RWPE2 (cell line): ENCODE results near the gene TSPY3.
A peak's percentile ranks its signal among the peaks of the same experiment; 100 is the strongest.
"Not testable (repeated sequence)": the region's sequence is repeated elsewhere in the genome, so short reads cannot be mapped to it uniquely, and the experiment has no call there.

Source experiments
- ATAC-seq: fragments of 200-7000 bp; cut with Tn5 transposase; 3 replicates; pipeline ENCODE4 v1.9.1; 2021; ENCODE audit warnings: low read depth
- DNase-seq: peaks from one replicate; pipeline ENCODE4 v3.0.0-alpha.2; 2020; ENCODE audit warnings: low spot score
- H3K27ac ChIP-seq: fragments of 450-650 bp; 2 replicates; pipeline ENCODE4 v1.5.1; 2017; ENCODE audit warnings: mild to moderate bottlenecking; ENCODE audit not compliant: poor library complexity, severe bottlenecking
- H3K27me3 ChIP-seq: fragments of 250-450 bp; sonication (Bioruptor Pico); 2 replicates; pipeline ENCODE4 v1.5.1; 2021; ENCODE audit warnings: mild to moderate bottlenecking, moderate library complexity; ENCODE audit not compliant: insufficient read depth, poor library complexity, severe bottlenecking
- H3K36me3 ChIP-seq: fragments of 250-450 bp; sonication (Bioruptor Pico); 2 replicates; pipeline ENCODE4 v1.5.1; 2020; ENCODE audit warnings: low read depth, mild to moderate bottlenecking, moderate library complexity
- H3K4me1 ChIP-seq: fragments of 250-450 bp; sonication (Bioruptor Pico); 2 replicates; pipeline ENCODE4 v1.5.1; 2021; ENCODE audit warnings: mild to moderate bottlenecking, moderate library complexity; ENCODE audit not compliant: insufficient read depth, poor library complexity, severe bottlenecking
- H3K4me3 ChIP-seq: fragments of 250-450 bp; sonication (Bioruptor Pico); 2 replicates; pipeline ENCODE4 v1.5.1; 2021; ENCODE audit warnings: mild to moderate bottlenecking, moderate library complexity; ENCODE audit not compliant: severe bottlenecking
- H3K9me3 ChIP-seq: fragments of 250-450 bp; sonication (Bioruptor Pico); 2 replicates; pipeline ENCODE4 v1.5.1; 2021; ENCODE audit warnings: mild to moderate bottlenecking, moderate library complexity; ENCODE audit not compliant: severe bottlenecking

TSPY3 gene, protein sequence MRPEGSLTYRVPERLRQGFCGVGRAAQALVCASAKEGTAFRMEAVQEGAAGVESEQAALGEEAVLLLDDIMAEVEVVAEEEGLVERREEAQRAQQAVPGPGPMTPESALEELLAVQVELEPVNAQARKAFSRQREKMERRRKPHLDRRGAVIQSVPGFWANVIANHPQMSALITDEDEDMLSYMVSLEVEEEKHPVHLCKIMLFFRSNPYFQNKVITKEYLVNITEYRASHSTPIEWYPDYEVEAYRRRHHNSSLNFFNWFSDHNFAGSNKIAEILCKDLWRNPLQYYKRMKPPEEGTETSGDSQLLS

DNA sequence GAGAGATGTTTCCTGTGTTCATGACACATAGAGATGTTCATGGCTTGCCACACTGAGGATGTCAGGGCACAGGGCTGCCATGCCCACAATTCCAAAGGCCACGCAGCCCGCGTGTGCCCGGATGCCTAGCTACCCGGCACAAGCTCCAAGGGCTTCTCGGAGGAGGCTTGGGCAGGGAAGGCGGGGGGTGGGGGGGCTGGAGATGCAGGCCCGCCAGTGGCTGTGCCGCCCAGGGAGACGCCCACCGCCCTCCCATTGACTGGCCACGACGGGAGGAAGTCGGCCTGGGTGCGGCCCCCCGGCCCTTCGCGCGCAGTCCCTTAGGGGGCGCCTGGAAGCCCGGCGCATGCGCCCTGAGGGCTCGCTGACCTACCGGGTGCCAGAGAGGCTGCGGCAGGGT is at the start of gene TSPY3:
TSPY3 (plus strand) TSS at position 301 of the 400 bp plus-strand sequence; CDS start at position 347, 46 bp downstream.
- not testable (repeated sequence) for DNase-seq, H3K4me3 ChIP-seq, H3K9me3 ChIP-seq, H3K36me3 ChIP-seq, H3K27ac ChIP-seq, H3K27me3 ChIP-seq, H3K4me1 ChIP-seq, ATAC-seq

DNA sequence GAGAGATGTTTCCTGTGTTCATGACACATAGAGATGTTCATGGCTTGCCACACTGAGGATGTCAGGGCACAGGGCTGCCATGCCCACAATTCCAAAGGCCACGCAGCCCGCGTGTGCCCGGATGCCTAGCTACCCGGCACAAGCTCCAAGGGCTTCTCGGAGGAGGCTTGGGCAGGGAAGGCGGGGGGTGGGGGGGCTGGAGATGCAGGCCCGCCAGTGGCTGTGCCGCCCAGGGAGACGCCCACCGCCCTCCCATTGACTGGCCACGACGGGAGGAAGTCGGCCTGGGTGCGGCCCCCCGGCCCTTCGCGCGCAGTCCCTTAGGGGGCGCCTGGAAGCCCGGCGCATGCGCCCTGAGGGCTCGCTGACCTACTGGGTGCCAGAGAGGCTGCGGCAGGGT is 40.7 kb upstream of the TSPY3 start, which contains the start of gene TSPY8:
TSPY8 (plus strand) TSS at position 301 of the 400 bp plus-strand sequence; CDS start at position 347, 46 bp downstream.
- DNase-seq, H3K4me1 ChIP-seq, H3K9me3 ChIP-seq, H3K4me3 ChIP-seq, ATAC-seq, H3K27me3 ChIP-seq, H3K27ac ChIP-seq, H3K36me3 ChIP-seq: not testable (repeated sequence)

DNA sequence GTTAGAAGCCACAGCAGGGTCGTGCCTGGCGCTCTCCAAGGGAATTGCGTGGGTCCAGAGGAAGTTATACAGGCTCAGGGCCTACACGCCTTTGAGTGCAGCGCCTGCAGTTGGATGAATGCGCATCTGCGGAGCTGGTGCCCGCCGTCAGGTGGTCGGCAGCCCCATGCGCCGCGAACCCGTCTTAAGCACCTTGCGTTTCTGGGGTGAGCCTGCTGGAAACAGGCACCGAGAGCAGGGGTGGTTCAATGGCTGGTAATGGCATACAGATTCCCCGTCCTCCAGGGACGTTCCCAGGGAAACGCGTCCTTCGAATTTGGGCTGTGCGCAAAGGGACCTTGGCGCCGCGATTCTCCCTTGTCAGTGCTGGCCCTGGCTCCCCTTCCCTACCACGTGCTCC is 1.7 kb upstream of the TSPY3 start:
- not testable (repeated sequence) for H3K27ac ChIP-seq, H3K9me3 ChIP-seq, H3K4me3 ChIP-seq, H3K4me1 ChIP-seq, ATAC-seq, H3K27me3 ChIP-seq, H3K36me3 ChIP-seq
- DNase-seq = peak; percentile 70
